Mucosa of descending colon (tissue), 3 donors: Measurements from ENCODE around the gene TCERG1L. TPM values are rescaled to one million over a fixed set of nuclear protein-coding genes. Genes with fewer than 3 reads are reported as not detected.

Source experiments
- ATAC-seq: fragments of 200-7000 bp; cut with Tn5 transposase; one replicate; pipeline ENCODE4 v1.9.1; 2020; ENCODE audit warnings: mild to moderate bottlenecking, moderate library complexity
- DNase-seq, 3 donors: peaks; one replicate each; pipeline ENCODE4 v3.0.0-alpha.2; 2020
- H3K36me3 ChIP-seq: fragments of 200-600 bp; one replicate; pipeline ENCODE4 v1.8.0; 2021; ENCODE audit warnings: low read depth, mild to moderate bottlenecking
- H3K4me1 ChIP-seq: fragments of 200-600 bp; one replicate; pipeline ENCODE4 v1.8.0; 2021; ENCODE audit warnings: low read depth, mild to moderate bottlenecking
- H3K4me3 ChIP-seq: fragments of 200-600 bp; one replicate; pipeline ENCODE4 v1.8.0; 2021; ENCODE audit warnings: mild to moderate bottlenecking
- H3K9me3 ChIP-seq: fragments of 200-600 bp; one replicate; pipeline ENCODE4 v1.8.0; 2021; ENCODE audit warnings: mild to moderate bottlenecking
- CTCF ChIP-seq: fragments of 200-600 bp; IDR thresholded peaks from one replicate; pipeline ENCODE4 v1.8.0; 2022; ENCODE audit warnings: antibody characterized with exemption, mild to moderate bottlenecking
- intact Hi-C, 2 donors: fragments of 100-400 bp; cut with DNase I in 1 of 2; cut with micrococcal nuclease in 1 of 2; formaldehyde crosslinking; loops; one replicate each; pipeline versions ENCODE4 v1.11.0 to v1.11.1; 2022; cut with DNase I, micrococcal nuclease
- total RNA-seq, 3 donors: library from RNA; stranded (reverse); fragmentation: NEBNext Ultra II Directional in 2 of 3; extraction: Animal tissue kit (Norgen Biotek cat#: 25700) in 2 of 3; gene quantifications; one replicate each; pipeline versions ENCODE4 v1.2.1 to v1.2.4, GENCODE V29; 2021 to 2023
- donor health status: DM: no; HTN: no; CAD: no; lungs with moderate emphysema.
- donor health status: DM: no; HTN: no; CAD: no.
- donor health status: DM: no; HTN: yes; CAD: no.

The TCERG1L gene
- total RNA-seq, 3 donors from 2014 or later, result not detected

- no peaks in the 10 kb centered on the region for H3K36me3 ChIP-seq
- intact Hi-C loops, result no loop called here
Measured at GRCh38 chr10:131134001-131134576, 177.4 kb downstream of the TCERG1L start.

GRCh38 chr10:131132681-131133080, 178.8 kb downstream of the TCERG1L start:
- TF ChIP-seq CTCF, result no peak
- DNase-seq (no peak), ATAC-seq (no peak)
- no peaks in the 10 kb centered on the region for H3K36me3 ChIP-seq
- intact Hi-C loops, result no loop called here
- peaks cover under 1% of the 10 kb centered on the region for H3K9me3 ChIP-seq
- H3K4me1 ChIP-seq, result no peaks in the 10 kb centered on the region
- H3K4me3 ChIP-seq, result no peak overlapping the region

More at GRCh38 chr10:131134001-131134576, 177.4 kb downstream of the TCERG1L start:
- Histone ChIP-seq H3K4me3 (no peak overlapping the region), H3K4me1 (no peaks in the 10 kb centered on the region), H3K9me3 (no peaks in the 10 kb centered on the region)
- DNase-seq, result no peak
- TF ChIP-seq CTCF, result no peak
- ATAC-seq, result no peak

- TF ChIP-seq CTCF, result no peak
- DNase-seq (no peak), ATAC-seq (no peak)
- Histone ChIP-seq H3K4me3 (no peak overlapping the region), H3K4me1 (no peaks in the 10 kb centered on the region), H3K9me3 (peaks cover 6% of the 10 kb centered on the region), H3K36me3 (no peaks in the 10 kb centered on the region)
- intact Hi-C loops, result no loop called here
Measured at GRCh38 chr10:131131726-131132591, 179.6 kb downstream of the TCERG1L start.

- intact Hi-C loops, result no loop called here
- no peak for ATAC-seq
- Histone ChIP-seq H3K36me3 (no peaks in the 10 kb centered on the region), H3K9me3 (peaks cover 6% of the 10 kb centered on the region), H3K4me3 (no peak overlapping the region), H3K4me1 (no peaks in the 10 kb centered on the region)
- TF ChIP-seq CTCF, result no peak
- DNase-seq, result no peak
Measured at GRCh38 chr10:131130025-131130424, 181.5 kb downstream of the TCERG1L start.

GRCh38 chr10:131129544-131129943, 182.0 kb downstream of the TCERG1L start:
- TF ChIP-seq CTCF, result no peak
- H3K4me3 ChIP-seq, result no peak overlapping the region
- H3K4me1 ChIP-seq, result no peaks in the 10 kb centered on the region
- intact Hi-C loops, result no loop called here
- H3K36me3 ChIP-seq, result no peaks in the 10 kb centered on the region
- ATAC-seq (no peak), DNase-seq (no peak)
- peaks cover 6% of the 10 kb centered on the region for H3K9me3 ChIP-seq
